GM12891 (cell line): ENCODE results near the gene KCNJ4.

Experiments
- PAX5 ChIP-seq: IDR thresholded peaks from 2 replicates; pipeline ENCODE4 v1.6.1; 2011; ENCODE audit warnings: low read length, moderate library complexity, mild to moderate bottlenecking; ENCODE audit not compliant: insufficient read depth, severe bottlenecking
- POLR2A ChIP-seq: IDR thresholded peaks from 2 replicates; pipeline ENCODE4 v1.6.1; 2011; ENCODE audit warnings: low read depth, low read length, control low read depth
- POLR2AphosphoS5 ChIP-seq: IDR thresholded peaks from 2 replicates; pipeline ENCODE4 v1.6.1; 2011; ENCODE audit warnings: low read depth, low read length, control low read depth
- POU2F2 ChIP-seq: IDR thresholded peaks from 2 replicates; pipeline ENCODE4 v1.6.1; 2011; ENCODE audit warnings: low read depth, mild to moderate bottlenecking, control low read depth, low read length, moderate library complexity
- SPI1 ChIP-seq: IDR thresholded peaks from 2 replicates; pipeline ENCODE4 v1.6.1; 2011; ENCODE audit warnings: low read depth, low read length, control low read depth
- TAF1 ChIP-seq: IDR thresholded peaks from 2 replicates; pipeline ENCODE4 v1.6.1; 2011; ENCODE audit warnings: low read depth, low read length, control low read depth

GRCh38 chr22:38481871-38482332, 26.9 kb upstream of the KCNJ4 start:
- no peak; the same call in 1 of the 2 replicates for TF ChIP-seq POLR2A
- no peak for TF ChIP-seq TAF1
- TF ChIP-seq POU2F2: no peak
- TF ChIP-seq POLR2AphosphoS5: peak; percentile 79
- no peak for TF ChIP-seq SPI1
- TF ChIP-seq PAX5: no peak
